HG02763 (cell line): ENCODE results near the gene APELA.
"Not testable (repeated sequence)": the region's sequence is repeated elsewhere in the genome, so short reads cannot be mapped to it uniquely, and the experiment has no call there.

Experiments
- ATAC-seq: cut with Tn5 transposase; IDR thresholded peaks from one replicate; pipeline ENCODE4 v1.9.1; 2021; ENCODE audit warnings: mild to moderate bottlenecking, moderate library complexity; ENCODE audit not compliant: unreplicated experiment

The APELA gene, protein sequence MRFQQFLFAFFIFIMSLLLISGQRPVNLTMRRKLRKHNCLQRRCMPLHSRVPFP

DNA sequence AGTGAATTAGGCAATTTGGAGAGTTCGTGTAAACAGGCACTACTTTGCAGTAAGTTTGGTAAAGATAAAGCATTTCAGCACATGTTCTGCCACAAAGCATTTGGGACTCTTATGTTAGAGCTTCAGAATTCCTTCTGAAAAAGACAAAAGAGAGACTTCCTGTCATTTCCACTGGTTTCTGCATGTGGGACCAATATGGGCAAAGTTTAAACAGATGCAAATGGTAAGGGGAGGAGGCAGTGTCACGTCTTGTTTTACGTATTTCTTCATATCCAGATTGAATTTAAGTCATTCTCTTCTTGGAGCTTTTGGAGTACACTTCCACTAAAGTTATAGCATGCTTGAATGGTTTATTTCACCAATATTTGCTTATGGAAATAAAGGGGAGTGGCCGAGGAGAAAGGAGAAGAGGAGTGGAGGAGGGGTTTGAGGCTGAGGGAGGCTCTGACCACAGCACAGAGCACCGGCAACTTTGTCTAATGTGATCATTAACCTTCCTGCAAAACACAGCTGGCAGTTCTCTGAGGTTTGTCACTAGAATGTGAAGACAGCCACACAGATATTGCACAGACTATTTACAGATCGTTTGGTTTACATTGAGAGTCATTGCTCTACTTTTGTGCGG, at the start of gene APELA:
APELA (plus strand) TSS at position 479 of the 625 bp plus-strand sequence. CDS start 154 bp downstream, outside the sequence.
- ATAC-seq: peak; percentile 100

DNA sequence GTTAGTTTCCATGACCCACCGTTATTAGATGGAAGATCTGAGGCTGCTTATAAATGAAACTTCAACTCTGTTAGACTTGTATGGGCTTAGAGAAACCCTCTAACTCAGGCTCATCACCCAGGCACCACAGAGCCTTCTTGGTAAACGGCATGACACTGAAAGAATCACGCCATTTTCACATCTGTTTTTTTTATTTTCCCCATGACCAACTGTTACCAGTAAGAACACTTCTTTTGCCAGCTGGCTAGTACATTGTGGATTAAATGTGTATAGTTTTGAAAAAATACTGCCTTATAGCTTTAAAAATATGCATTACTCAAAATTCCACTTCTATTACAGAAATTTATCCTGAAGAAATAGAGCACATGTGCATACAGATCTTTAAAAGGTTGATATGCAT, 48.0 kb upstream of the APELA start:
- no peak for ATAC-seq

DNA sequence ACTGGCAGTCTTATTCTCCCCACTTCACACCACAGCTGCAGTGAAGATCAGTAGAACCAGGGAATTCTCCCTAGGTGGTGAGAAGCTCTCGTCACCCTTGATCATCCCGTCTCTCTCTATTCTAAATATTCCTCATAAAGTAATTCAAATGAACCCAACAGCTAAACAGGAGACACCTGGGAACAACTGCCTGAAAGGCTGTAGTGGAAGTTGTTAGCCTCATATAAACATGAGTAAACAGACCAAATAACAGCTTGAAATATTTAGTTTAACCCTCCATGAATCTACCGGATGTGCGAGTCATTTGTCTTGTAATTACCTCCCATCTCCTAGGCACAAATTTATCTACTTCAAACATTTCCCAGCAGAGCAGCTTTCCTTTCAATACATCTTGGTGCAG, 30.4 kb upstream of the APELA start:
- no peak for ATAC-seq

DNA sequence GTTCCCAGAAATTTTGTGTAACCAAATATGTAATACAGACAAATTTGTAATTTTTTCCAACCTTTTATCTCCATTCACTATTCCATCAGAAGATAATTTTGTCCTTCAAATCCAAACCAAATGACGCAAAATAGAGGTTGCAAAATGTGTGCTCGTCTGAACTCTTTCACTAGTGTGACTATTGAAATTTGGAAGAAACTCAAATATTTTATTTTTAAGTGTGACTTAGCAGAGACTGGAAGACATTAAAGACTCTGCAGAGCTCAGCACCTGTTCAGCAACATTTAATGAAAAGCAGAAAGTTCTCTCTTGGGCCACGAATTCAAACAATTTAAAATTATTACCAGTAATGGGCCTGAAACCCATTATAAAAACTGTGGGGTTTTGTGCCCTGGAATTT, 30.0 kb upstream of the APELA start:
- ATAC-seq: no peak

DNA sequence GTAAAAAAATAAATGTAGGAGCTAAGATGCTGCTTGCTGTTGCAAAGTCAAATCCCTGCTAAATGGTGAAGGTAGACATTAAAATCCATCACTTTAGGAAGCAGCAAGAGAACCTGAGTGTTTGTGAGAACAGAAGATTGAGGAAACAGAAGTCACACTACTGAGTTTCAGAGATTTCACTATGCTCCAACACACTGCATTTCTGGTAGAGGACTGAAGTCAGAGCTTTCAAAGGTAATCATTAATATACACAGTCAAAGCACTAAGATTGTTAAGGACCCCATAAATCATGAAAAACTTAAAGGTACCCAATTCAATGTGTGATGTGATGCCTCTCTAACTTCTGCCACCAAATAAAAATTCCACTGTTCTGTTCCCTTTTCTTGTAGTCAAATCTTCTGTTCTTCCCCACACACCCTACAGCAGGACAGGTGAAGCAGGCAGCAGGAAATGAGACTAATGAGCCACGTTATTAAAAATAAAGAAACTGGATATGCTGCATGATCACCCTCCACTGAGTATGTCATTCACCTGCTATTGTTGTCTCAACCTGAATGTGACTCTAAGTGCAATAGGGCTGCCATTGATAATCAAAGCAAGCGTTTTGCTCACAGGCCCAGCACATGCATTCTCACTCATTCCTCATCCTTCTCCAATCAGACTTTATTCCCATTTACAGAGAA, 28.9 kb upstream of the APELA start:
- ATAC-seq: peak; percentile 67

DNA sequence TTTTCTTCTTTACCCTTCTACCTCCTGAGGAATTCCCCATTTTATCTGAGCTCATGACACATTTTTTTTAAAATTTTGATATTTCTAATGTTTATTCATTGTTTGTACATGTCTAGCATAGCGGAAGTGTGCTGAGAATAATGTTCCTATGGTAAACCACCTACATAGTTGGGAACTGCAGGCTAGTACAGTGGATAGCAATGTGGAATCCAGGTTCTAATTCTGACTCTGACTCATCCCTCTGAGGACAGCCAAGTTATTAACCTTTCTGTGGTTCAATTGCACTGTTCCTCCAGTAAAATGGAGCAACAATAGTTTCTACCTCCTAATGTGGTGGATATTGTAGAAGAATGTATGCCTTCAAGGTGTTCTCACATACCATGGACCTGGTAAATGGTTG, 20.6 kb upstream of the APELA start:
- no peak for ATAC-seq

DNA sequence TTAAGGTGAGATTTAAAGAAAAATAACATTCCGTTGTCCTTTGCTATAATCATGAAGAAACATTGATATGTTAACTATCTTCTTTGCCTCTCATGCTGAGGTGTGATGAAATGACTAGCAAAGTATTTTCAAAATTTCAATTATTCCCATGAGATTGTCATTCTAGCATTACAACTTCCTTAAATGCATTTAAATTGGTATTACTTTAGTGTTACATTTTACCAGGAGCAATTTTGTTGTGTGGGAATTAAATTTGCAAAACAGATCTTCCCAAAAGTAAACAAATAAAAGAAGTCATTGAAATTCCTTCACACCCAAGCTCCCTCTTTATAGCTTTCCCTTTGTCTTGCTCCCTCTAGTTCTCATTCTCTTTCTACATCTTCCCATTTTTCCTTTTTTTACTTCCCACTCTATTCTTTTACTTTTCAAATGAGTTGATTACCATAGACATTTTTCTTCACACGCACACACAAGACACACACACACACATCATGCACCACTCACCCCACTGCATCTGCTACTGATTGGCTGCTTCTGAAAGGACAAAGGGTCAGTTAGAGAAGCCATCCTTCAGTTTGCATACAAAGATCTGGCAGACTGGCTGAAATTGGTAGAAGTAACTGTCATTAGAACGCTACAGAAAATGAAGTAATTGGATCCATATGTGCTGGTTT, 10.0 kb upstream of the APELA start:
- no peak for ATAC-seq

DNA sequence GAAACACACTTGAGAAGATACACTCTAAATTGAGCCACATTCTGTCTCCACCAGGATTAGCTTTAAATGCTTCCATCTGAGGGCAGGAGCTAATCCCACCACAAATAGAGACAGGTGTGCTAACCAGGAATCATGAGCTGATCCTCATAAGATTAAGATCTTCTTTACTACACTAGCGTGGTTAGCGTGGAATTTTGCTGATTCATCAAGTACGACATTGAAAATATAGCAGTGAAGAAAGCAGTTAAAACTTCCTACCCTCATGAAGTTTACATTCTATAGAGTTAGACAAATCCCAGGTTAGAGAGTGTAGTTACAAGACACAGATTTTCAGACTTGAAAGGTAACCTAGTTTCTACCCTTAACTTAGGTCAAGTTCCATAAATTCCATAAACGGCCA, 5.3 kb upstream of the APELA start:
- no peak for ATAC-seq

DNA sequence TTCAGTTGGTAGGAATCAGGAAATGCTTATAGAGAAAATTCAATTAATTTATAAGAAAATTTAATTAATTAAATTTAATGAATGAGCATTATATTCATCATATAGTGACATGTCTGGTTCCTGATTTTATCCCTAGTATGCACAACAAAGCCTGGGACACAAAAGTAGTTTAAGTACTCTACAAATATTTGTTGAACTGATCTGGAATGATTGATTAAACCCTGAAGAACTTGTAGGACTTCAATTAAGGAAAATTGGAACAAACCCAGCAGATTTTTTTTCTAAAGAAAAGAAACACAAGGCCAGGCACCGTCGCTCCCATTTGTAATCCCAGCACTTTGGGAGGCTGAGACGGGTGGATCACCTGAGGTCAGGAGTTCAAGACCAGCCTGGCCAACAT, 4.5 kb upstream of the APELA start:
- ATAC-seq: no peak

DNA sequence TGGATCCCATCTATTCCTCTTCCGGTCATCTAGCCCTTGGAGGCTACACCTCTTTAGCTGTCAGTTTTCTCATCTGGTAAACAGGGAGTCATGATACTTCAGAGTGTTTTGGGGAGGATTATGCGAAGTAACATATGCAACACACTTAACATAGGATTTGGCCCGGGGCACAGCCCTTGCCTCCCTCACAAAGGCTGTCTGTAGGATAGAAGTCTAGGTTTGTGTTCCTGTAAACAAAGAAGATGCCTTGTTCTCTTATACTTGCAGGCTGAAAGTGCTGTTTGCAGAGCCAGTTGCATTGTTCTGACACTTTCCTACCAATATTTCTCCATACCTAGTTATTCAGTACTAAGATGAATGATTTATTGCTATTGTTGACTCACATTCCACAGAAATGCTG, 2.2 kb upstream of the APELA start:
- no peak for ATAC-seq

DNA sequence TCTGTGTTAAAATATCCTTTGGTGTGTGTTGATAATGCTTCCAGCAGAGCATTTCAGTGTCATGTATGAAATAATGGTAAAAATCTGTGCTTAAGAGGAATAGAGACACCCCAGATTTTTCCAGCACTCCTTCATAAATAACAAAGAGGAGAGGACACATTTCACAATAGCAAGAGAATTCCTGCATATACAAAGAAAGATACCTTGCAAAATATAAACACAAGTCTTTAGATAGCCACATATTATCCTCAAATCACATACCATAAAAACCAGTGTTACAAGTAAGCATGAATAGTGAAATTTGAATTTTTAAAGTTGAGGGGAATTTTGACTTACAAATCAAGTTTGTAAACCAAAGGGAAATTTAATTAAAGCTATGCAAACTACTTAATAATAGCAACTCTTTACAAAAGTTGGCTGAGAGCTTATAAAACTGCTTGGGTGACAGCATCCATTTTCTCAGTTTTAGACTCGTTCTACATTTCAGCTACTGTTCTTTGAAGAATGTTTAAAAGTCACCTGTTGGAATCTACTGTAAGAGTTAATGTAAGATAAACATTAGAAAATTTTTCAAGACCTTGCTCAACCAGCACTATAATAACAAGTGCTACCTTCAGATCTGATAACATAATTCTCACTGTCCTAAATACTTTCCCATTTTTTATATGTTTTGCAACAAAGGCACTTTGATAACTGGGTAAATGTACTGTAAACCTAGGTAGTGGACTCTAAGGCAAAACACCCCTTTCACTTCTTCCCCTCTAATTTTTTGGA, 3.7 kb downstream of the APELA start:
- no peak for ATAC-seq

DNA sequence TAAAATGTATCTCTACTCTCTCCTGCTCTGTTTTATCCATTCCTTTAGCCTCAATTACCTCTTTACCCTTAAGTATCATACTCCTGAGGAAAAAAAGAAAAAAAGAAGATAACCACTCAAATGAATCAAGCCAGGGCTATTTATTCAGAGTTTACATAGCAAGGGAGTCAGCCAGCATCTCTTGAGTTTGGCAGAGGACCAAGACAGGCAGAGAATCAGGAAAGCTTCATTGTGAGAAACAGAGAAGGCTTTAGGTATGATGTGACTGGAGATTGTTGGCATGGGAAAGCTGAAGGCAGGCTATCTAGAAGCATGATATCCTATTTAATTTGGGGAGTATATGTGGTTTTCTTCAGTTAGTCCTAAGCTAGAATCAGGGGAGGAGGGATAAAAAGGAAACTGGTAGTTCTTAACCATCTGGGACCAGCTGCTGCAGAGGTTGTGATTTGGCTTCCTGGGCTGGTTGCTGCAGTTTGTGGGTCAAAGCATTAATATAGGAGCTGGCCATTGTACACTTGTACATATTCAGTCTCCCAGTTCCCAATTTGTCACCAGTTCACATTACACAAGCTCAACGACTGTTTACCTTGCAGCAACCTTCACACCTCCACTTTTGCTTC, 11.2 kb downstream of the APELA start:
- no peak for ATAC-seq

DNA sequence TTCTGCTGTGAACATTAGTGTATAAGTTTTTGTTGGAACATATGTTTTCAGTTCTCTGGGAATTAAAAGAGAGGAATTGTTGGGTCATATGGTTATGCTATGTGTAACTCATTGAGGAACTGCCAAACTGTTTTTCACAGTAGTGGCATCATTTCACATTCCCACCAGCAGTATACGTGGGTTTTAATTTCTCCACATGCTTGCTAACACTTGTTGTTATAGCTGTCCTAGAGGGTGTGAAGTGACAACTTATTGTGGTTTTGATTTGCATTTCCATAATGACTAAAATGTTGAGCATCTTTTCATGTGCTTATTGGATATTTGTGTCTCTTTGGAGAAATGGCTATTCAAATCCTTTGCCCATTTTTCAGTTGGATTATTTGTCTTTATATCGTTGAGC, 13.7 kb downstream of the APELA start:
- no peak for ATAC-seq

DNA sequence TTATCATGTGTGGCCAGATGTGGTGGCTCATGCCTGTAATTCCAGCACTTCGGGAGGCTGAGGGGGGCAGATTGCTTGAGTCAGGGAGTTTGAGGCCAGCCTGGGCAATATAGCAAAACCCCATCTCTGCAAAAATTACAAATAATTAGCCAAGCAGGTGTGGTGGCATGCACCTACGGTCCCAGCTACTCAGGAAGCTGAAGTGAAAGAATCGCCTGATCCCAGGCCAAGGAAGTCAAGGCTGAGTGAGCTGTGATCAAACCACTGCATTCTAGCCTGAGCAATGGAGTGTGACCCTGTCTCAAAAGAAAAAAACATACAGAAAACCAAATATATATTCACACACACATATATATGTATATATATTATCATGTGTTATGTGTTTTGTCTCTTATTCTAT, 15.0 kb downstream of the APELA start:
- peak; percentile 82 for ATAC-seq

DNA sequence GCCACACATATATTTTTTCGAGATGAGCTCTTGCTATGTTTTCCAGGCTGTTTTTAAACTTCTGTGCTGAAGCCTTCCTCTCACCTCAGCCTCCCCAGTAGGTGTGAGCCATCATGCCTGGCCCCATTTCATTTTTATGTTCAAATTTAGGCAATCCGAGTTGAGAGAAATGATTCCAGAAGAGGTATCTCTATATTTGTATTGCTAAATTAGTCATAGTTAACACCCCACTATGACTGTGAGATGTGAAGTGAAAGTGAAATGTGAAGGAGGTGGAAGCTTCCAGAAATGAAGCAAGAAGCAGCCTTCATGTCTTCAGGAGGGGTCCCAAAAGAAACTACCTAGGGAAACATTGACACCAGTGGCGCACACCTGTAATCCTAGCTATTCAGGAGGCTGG, 17.7 kb downstream of the APELA start:
- ATAC-seq: peak; percentile 68

DNA sequence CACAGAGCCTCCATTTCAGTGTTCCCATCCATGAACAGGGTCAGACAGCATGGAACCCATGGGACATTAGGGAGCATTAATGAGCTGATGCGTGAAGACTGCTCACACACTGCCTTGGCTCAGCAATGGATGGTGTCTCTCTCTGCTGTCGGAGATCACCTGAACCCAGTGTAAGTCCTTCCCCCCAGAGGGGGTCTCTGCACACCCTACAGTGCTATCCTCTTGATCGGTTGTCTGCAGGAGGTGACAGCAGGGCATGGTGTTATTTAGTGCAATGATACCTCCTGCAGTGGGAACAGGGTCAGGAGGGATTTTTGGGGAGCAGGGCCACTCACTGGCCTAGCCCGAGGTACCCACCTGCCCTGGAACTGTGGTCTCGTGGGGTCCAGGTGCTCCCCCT, 25.6 kb downstream of the APELA start:
- ATAC-seq: no peak

DNA sequence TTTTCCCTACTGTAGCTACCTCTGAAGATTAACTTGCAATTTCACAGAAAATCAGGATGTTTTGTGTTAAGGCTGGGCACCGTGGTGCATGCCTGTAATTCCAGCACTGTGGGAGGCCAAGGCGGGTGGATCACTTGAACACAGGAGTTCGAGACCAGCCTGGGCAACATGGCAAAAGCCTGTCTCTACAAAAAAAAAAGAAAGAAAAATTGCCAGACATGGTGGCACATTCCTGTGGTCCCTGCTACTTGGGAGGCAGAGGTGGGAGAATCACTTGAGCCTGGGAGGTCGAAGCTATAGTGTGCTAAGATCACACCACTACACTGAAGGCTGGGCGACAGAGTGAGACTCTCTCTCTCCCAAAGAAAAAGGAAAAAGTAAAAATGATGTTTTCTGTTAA, 27.4 kb downstream of the APELA start:
- no peak for ATAC-seq

DNA sequence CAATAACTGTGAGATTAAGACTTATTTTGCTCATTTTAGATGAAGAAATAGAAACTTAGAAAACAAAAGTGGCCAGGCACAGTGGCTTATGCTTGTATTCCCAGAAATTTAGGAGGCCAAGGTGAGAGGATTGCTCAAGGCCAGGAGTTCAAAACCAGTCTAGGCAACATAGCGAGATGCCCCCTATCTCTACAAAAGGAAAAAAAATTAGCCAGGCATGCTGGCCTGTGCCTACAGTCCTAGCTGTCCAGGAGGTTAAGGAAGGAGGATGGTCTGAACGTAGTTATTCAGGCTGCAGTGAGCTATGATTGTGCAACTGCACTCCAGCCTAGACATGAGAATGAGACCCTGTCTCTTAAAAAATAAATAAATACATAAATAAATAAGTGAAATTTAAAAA, 28.0 kb downstream of the APELA start:
- ATAC-seq: no peak

DNA sequence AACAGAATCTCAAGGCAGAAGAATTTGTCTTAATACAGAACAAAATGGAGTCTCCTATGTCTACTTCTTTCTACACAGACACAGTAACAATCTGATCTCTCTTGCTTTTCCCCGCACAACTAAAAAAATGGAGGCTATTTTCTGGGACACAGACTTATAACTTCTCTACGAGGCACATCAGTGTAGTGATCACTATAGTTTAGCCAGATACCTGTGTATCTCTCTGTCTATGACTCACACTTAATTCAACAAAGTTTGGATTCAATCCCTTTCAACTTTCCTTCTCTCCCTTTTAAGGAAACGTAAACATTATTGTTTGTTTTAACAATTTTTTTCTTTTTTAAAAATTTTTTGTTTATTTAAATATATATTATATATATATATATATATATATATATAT, 29.4 kb downstream of the APELA start:
- ATAC-seq: no peak

DNA sequence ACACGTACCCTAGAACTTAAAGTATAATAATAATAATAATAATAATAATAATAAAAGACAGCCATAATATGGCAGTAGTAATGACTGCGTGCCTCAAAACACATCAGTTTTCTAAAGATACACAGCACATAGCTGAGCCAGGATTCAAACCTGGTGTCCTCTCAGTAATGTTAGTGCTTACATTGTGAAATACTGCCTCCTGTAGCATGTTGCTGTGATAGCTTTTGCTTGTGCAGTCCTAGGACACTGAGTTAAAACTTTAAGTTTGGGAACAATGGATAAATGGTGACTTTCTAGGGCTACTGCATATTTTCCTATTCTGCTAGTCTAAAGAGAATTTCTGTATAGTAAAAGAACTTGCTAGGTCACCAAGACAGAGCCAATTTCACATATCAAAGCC, 36.5 kb downstream of the APELA start:
- not testable (repeated sequence) for ATAC-seq

DNA sequence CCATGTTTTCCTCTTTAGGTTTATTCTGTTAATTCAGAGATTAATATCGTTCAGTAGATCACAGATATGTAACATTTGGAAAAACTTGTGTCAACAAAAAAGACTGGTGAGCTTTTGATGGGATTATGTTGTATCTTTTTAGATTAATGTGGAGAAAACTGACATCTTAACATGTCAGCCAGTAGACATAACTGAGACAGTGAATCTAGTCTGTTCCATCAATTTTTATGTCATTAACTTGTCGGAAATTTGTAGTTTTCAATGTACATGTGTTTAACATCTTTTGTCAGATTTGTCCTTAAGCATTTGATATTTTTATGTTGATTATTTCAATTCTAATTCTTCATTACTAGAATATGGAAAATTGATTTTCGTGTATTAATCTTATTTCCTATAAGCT, 42.0 kb downstream of the APELA start:
- ATAC-seq: no peak
